ENCODE measurements around the gene NHS.

DNA sequence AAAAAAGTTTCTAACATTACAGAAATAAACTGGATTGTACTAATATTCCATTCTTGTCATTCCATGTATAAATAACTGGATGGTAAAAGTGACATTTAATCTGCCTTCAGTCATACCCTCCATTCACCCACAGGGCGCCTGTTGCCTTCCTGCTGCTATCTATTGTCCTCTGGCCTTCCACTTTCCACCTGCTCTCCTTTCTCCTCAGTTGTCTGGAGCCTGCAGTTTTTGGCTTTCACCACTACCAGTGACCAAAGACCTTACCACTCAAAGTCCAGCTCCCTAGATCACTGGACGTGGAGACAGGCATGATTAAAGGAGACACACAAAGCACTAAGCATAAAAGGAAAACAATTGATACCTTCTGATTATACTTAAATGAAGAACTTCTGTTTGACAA lies 46.2 kb upstream of the NHS start:
- TF ChIP-seq POLR2A (IDR thresholded peaks at IDR 0.05) (no peak), EP300 (IDR thresholded peaks at IDR 0.05) (no peak)
- TF ChIP-seq, protein P1, sequence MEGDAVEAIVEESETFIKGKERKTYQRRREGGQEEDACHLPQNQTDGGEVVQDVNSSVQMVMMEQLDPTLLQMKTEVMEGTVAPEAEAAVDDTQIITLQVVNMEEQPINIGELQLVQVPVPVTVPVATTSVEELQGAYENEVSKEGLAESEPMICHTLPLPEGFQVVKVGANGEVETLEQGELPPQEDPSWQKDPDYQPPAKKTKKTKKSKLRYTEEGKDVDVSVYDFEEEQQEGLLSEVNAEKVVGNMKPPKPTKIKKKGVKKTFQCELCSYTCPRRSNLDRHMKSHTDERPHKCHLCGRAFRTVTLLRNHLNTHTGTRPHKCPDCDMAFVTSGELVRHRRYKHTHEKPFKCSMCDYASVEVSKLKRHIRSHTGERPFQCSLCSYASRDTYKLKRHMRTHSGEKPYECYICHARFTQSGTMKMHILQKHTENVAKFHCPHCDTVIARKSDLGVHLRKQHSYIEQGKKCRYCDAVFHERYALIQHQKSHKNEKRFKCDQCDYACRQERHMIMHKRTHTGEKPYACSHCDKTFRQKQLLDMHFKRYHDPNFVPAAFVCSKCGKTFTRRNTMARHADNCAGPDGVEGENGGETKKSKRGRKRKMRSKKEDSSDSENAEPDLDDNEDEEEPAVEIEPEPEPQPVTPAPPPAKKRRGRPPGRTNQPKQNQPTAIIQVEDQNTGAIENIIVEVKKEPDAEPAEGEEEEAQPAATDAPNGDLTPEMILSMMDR (IDR thresholded peaks at IDR 0.05), result no peak
